OCI-LY7 (cell line): ENCODE data around the gene SBF1.

Experiments
- EZH2phosphoT487 ChIP-seq: fragments of 200-600 bp; sonication (generic); IDR thresholded peaks from 2 replicates; pipeline ENCODE4 v1.6.1; 2018; ENCODE audit warnings: low read depth, borderline replicate concordance, mild to moderate bottlenecking, mixed run types, antibody characterized with exemption, low read length, moderate library complexity, mixed read lengths
- TF ChIP-seq, protein P1 (sequence below): fragments of 200-600 bp; sonication (generic); conservative IDR thresholded peaks from 2 replicates; pipeline ENCODE4 v1.5.1; 2014; ENCODE audit warnings: mild to moderate bottlenecking, antibody characterized with exemption, low read length, moderate library complexity, mixed read lengths

- TF ChIP-seq, protein P1, sequence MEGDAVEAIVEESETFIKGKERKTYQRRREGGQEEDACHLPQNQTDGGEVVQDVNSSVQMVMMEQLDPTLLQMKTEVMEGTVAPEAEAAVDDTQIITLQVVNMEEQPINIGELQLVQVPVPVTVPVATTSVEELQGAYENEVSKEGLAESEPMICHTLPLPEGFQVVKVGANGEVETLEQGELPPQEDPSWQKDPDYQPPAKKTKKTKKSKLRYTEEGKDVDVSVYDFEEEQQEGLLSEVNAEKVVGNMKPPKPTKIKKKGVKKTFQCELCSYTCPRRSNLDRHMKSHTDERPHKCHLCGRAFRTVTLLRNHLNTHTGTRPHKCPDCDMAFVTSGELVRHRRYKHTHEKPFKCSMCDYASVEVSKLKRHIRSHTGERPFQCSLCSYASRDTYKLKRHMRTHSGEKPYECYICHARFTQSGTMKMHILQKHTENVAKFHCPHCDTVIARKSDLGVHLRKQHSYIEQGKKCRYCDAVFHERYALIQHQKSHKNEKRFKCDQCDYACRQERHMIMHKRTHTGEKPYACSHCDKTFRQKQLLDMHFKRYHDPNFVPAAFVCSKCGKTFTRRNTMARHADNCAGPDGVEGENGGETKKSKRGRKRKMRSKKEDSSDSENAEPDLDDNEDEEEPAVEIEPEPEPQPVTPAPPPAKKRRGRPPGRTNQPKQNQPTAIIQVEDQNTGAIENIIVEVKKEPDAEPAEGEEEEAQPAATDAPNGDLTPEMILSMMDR, result no peak
- TF ChIP-seq EZH2phosphoT487, result no peak
Observed at GRCh38 chr22:50483106-50483505, 8.3 kb upstream of the SBF1 start.
